Measurements from ENCODE around the gene RAF1.
"Not testable (repeated sequence)": the region's sequence is repeated elsewhere in the genome, so short reads cannot be mapped to it uniquely, and the experiment has no call there.

Gene RAF1

DNA sequence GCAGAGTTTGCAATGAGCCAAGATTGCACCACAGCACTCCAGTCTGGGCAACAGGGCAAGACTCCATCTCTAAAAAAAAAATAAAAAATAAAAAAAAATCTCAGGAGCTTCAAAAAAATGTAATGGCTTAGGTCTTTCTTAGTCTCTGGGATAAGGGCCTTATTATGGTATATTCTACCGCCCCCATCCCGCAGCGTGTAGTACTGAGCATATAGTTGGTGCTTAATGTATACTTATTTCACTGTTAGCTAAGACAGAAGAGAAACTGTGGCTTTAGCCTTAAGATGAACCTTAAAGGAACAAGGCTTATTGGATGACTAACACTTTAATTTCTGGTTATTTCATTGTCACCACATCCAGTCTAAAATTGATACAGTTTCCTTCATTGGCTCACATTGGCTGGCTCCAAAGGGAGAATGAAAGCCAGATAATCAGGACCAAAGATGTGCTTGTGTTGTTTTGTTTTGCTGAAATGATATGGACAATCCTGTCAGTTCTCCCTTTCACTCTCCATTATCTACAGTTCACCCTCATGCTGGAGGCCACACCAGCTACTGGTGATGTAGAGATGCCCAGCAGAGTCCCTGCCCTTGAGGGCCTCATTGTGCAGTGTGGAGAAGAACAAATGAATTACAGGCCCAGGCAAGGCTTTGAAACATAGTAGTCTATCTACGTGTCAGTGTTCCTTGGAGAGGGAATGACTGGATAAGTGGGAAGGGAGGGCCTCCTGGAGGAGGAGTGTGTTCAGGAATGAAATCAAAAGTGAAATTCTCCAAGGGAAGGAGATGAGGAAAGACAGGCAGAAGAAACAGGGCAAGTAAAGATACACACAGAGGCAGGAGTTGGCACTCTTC, 17.4 kb upstream of the RAF1 start:
- TF ChIP-seq NFRKB (IDR thresholded peaks at IDR 0.05), result no peak
- POLR2A ChIA-PET, result no interaction called here
- CTCF ChIA-PET, result interaction anchor here (0.6 kb wide), 1 partner anchor 33 kb away, joined by 3 read pairs; no protein-coding TSS in a partner anchor
- no peak for DNase-seq (ENCODE audit: extremely low spot score)

DNA sequence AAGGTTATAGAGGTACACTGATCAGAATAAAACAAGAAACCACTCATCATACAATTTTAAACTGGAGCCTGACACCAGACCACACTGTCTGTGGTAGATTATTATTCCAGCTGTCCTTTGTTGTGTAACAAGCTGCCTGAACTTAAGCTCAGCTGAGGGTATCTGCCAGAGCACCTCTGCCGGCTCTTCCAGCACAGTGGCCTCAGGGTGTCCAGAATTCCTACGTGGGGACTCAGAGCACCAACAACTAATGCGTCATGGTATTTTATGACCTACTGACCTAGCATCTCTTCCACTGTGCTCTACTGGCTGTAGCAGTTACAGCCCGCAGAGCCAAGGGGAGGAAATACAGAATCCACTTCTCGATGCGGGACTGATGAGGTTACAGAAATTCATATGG, 15.6 kb upstream of the RAF1 start:
- TF ChIP-seq CTBP1 (IDR thresholded peaks at IDR 0.05; ENCODE audit: borderline replicate concordance), result no peak
- TF ChIP-seq NFRKB (IDR thresholded peaks at IDR 0.05), result no peak
- TF ChIP-seq BHLHE40 (IDR thresholded peaks at IDR 0.05; ENCODE audit: borderline replicate concordance), result no peak
- no peak for TF ChIP-seq TARDBP (IDR thresholded peaks at IDR 0.05)
- TF ChIP-seq, protein P1, sequence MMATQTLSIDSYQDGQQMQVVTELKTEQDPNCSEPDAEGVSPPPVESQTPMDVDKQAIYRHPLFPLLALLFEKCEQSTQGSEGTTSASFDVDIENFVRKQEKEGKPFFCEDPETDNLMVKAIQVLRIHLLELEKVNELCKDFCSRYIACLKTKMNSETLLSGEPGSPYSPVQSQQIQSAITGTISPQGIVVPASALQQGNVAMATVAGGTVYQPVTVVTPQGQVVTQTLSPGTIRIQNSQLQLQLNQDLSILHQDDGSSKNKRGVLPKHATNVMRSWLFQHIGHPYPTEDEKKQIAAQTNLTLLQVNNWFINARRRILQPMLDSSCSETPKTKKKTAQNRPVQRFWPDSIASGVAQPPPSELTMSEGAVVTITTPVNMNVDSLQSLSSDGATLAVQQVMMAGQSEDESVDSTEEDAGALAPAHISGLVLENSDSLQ (IDR thresholded peaks at IDR 0.05), result no peak
- TF ChIP-seq HDGF (IDR thresholded peaks at IDR 0.05; ENCODE audit: borderline replicate concordance), result no peak
- no peak for DNase-seq (ENCODE audit: extremely low spot score)
- ChIA-PET POLR2A (no interaction called here), CTCF (no interaction called here)

DNA sequence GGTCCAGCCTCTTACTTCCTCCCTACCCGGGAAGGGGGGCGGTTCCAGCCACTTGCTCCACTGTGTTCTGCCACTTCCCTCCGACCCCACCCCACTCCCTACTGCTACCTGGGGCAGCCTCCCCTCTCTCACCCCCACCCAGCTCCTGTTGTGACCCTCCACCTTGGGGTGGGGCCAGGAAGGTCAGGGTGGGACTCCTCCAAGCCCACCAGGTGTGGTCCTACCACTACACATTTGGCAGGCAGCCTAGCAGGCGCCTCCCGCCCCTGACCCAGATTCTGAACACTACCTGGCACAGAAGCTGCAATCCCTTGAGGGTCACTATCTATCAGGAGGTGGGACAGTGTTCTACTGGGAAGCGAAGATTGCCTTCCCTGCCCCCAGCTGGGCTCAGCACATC, 13.7 kb upstream of the RAF1 start:
- TF ChIP-seq ZNF384 (IDR thresholded peaks at IDR 0.05), result no peak
- no peak for TF ChIP-seq ELF4 (IDR thresholded peaks at IDR 0.05)
- no peak for TF ChIP-seq HDGF (IDR thresholded peaks at IDR 0.05; ENCODE audit: borderline replicate concordance)
- no peak for TF ChIP-seq BHLHE40 (IDR thresholded peaks at IDR 0.05; ENCODE audit: borderline replicate concordance)
- no peak for TF ChIP-seq SP1 (IDR thresholded peaks at IDR 0.05)
- no peak for TF ChIP-seq FOXA1 (IDR thresholded peaks at IDR 0.05)
- no peak for TF ChIP-seq FOXM1 (IDR thresholded peaks at IDR 0.05; ENCODE audit: borderline replicate concordance)
- ChIA-PET CTCF (no interaction called here), POLR2A (no interaction called here)
- no peak for DNase-seq (ENCODE audit: extremely low spot score)

DNA sequence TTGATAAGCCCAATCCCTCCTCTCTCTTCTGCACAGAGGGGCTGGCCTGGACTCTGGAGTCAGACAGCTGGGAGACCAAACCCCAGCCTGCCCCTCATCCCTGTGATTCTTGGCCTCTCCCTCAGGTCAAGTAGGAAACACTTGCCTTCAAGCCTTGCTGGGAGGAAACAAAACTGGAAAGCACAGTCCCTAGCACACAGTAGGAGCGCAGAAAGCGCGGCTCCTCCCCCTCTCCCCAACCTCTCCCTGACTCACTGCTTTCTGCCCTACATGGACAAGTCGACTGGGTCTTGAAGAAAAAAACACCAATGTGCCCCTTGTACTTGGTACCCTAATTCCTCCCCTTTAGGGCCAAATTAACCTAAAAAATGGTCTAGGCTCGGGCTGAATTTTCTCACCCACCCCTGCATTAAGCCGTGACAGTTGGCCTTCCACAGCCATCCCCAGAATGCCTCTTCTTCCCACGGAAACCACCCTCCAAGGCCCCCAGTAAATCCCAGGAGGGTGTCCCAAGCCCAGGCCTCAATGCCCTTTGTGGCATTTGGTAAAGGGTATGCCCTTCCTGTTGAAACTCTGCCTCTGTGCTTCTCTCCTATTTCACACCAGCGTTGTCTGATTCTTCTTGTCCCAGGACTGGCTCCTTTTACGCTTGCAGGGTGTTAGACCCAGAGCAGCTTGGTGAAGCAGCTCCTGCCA, 11.3 kb upstream of the RAF1 start:
- ChIA-PET CTCF (no interaction called here), POLR2A (no interaction called here)
- TF ChIP-seq LEF1 (IDR thresholded peaks at IDR 0.05; ENCODE audit: borderline replicate concordance) (no peak), ELF4 (IDR thresholded peaks at IDR 0.05) (no peak), L3MBTL2 (conservative IDR thresholded peaks at IDR 0.05) (no peak), HDGF (IDR thresholded peaks at IDR 0.05; ENCODE audit: borderline replicate concordance) (no peak)
- DNase-seq (ENCODE audit: extremely low spot score), result no peak

DNA sequence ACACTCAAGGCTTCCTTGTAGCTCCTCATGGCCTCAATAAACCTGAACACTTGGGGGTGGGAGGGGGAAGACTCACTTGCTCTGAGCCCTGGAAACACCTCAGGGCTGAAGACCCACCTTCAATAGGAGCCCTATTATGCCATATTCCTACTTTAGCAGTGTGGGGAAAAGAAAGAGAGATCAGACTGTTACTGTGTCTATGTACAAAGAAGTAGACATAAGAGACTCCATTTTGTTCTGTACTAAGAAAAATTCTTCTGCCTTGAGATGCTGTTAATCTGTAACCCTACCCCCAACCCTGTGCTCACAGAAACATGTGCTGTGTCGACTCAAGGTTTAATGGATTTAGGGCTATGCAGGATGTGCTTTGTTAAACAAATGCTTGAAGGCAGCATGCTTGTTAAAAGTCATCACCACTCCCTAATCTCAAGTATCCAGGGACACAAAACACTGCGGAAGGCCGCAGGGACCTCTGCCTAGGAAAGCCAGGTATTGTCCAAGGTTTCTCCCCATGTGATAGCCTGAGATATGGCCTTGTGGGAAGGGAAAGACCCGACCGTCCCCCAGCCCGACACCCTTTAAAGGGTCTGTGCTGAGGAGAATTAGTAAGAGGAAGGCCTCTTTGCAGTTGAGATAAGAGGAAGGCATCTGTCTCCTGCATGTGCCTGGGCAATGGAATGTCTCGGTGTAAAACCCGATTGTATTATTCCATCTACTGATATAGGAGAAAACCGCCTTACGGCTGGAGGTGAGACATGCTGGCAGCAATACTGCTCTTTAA, 10.2 kb upstream of the RAF1 start:
- CTCF ChIA-PET; DNase-seq (ENCODE audit: extremely low spot score): not testable (repeated sequence)
- POLR2A ChIA-PET, result interaction anchor here (1.0 kb wide), 1 partner anchor 10 kb away, joined by 6 read pairs; the partner anchor contains the start of gene RAF1

DNA sequence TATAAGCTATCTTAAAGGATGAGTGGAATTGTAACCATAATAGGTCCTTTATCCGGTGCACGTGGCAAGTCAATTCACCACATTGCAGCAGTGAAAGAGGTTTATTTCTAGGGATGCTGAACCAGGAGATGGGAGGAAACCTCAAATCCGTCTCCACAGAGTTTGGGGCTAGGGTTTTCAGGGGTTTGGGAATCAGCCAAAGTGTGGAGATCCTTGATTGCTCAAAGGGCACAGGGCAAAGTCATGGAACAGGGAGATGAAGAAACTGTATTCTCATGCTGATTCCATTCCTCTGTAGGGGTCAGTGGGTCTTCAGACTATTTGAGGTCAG, 7.2 kb upstream of the RAF1 start:
- TF ChIP-seq FOXK2 (IDR thresholded peaks at IDR 0.05), result no peak
- TF ChIP-seq LEF1 (IDR thresholded peaks at IDR 0.05; ENCODE audit: borderline replicate concordance), result no peak
- TF ChIP-seq CTBP1 (IDR thresholded peaks at IDR 0.05; ENCODE audit: borderline replicate concordance), result no peak
- no peak for TF ChIP-seq ELF4 (IDR thresholded peaks at IDR 0.05)
- DNase-seq (ENCODE audit: extremely low spot score), result no peak
- POLR2A ChIA-PET, result no interaction called here
- CTCF ChIA-PET, result no interaction called here

DNA sequence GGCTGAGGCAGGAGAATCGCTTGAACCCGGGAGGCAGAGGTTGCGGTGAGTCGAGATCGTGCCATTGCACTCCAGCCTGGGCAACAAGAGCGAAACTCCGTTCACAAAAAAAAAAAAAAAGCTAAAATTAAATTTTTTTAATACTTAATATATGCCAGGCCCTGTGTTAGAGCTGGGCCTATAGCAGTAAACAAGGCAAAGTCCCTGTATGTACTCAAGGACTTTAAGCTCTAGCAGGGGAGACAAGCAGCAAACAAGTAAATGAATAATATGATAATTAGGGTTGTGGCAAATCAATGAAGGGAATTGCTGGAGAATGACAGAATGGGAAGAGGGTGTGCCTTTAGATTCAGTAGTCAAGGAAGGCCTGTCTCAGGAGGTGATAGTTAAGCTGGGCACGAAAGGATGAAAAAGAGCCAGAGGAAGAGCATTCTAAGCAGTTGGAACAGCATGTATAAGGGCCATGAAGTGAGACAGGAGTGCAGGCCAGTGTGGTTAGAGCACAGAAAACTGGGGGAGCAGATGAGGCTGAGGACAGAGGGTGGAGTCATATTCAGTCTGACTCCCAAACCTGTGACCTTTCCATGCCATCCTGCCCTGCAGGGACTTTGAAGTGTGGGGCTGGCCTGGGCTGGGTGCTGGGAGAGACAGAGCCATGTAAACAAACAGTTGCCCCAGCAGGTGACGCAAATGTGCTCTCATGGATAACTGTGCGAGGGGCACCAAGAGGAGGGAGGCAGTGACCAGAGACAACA, 6.6 kb upstream of the RAF1 start:
- CTCF ChIA-PET, result no interaction called here
- DNase-seq (ENCODE audit: extremely low spot score), result no peak
- no peak for TF ChIP-seq FOXA1 (IDR thresholded peaks at IDR 0.05)
- no peak for TF ChIP-seq CTBP1 (IDR thresholded peaks at IDR 0.05; ENCODE audit: borderline replicate concordance)
- TF ChIP-seq NFRKB (IDR thresholded peaks at IDR 0.05), result no peak
- TF ChIP-seq, protein P1 (IDR thresholded peaks at IDR 0.05), result no peak
- TF ChIP-seq TARDBP (IDR thresholded peaks at IDR 0.05), result no peak
- POLR2A ChIA-PET, result no interaction called here

All from HEK293T (cell line).